MM.1S (cell line): ENCODE data around the gene TTC16.

Experiments used
- DNase-seq: peaks from one replicate; pipeline ENCODE4 v3.0.0-alpha.2; 2015
- H2AFZ ChIP-seq: fragments of 300-600 bp; sonication (generic); 2 replicates; pipeline ENCODE4 v1.6.0; 2016; ENCODE audit warnings: antibody characterized with exemption, low read length
- H3F3A ChIP-seq: fragments of 300-600 bp; sonication (generic); 2 replicates; pipeline ENCODE4 v1.6.1; 2016; ENCODE audit warnings: mild to moderate bottlenecking, antibody characterized with exemption, low read length, moderate library complexity, mixed read lengths; ENCODE audit not compliant: insufficient read depth
- H3K27ac ChIP-seq: fragments of 300-600 bp; sonication (generic); 2 replicates; pipeline ENCODE4 v1.5.1; 2016; ENCODE audit warnings: mild to moderate bottlenecking, low read length
- H3K27me3 ChIP-seq: fragments of 300-600 bp; sonication (generic); replicated peaks from 2 replicates; pipeline ENCODE4 v1.6.0; 2016; ENCODE audit warnings: low read length; ENCODE audit not compliant: insufficient read depth
- H3K36me3 ChIP-seq: fragments of 300-600 bp; sonication (generic); replicated peaks from 2 replicates; pipeline ENCODE4 v1.6.1; 2016; ENCODE audit warnings: mild to moderate bottlenecking, low read length, mixed read lengths; ENCODE audit not compliant: insufficient read depth
- H3K4me1 ChIP-seq: fragments of 300-600 bp; sonication (generic); 2 replicates; pipeline ENCODE4 v1.6.1; 2016; ENCODE audit warnings: low read length, mixed read lengths
- H3K4me2 ChIP-seq: fragments of 300-600 bp; sonication (generic); 2 replicates; pipeline ENCODE4 v1.6.0; 2016; ENCODE audit warnings: low read depth, low read length
- H3K4me3 ChIP-seq: fragments of 300-600 bp; sonication (generic); 2 replicates; pipeline ENCODE4 v1.5.1; 2016; ENCODE audit warnings: low read length, mixed read lengths
- H3K79me2 ChIP-seq: fragments of 300-600 bp; sonication (generic); 2 replicates; pipeline ENCODE4 v1.6.1; 2016; ENCODE audit warnings: mixed run types, low read length, mixed read lengths
- H3K9ac ChIP-seq: fragments of 300-600 bp; sonication (generic); 2 replicates; pipeline ENCODE4 v1.6.1; 2016; ENCODE audit warnings: low read length, mixed read lengths
- H3K9me2 ChIP-seq: fragments of 300-600 bp; sonication (generic); replicated peaks from 2 replicates; pipeline ENCODE4 v1.6.1; 2016; ENCODE audit warnings: mild to moderate bottlenecking, low read length, mixed read lengths; ENCODE audit not compliant: insufficient read depth
- H3K9me3 ChIP-seq: fragments of 300-600 bp; sonication (generic); replicated peaks from 2 replicates; pipeline ENCODE4 v1.6.1; 2016; ENCODE audit warnings: mild to moderate bottlenecking, low read length, mixed read lengths; ENCODE audit not compliant: insufficient read depth
- H4K20me1 ChIP-seq: fragments of 300-600 bp; sonication (generic); 2 replicates; pipeline ENCODE4 v1.6.1; 2016; ENCODE audit warnings: mild to moderate bottlenecking, low read length, moderate library complexity, mixed read lengths; ENCODE audit not compliant: insufficient read depth
- EZH2 ChIP-seq: fragments of 300-600 bp; sonication (generic); optimal IDR thresholded peaks from 2 replicates; pipeline ENCODE3; 2017; ENCODE audit warnings: low read depth, mild to moderate bottlenecking, antibody characterized with exemption, low read length, mixed read lengths
- EZH2phosphoT487 ChIP-seq: fragments of 300-600 bp; sonication (generic); IDR thresholded peaks from 2 replicates; pipeline ENCODE4 v1.6.1; 2018; ENCODE audit warnings: antibody characterized with exemption, low read length
- TF ChIP-seq, protein P1 (sequence below): fragments of 300-600 bp; sonication (generic); IDR thresholded peaks from 2 replicates; pipeline ENCODE4 v1.5.1; 2016; ENCODE audit warnings: antibody characterized with exemption, low read length, mixed read lengths

TTC16 gene

DNA sequence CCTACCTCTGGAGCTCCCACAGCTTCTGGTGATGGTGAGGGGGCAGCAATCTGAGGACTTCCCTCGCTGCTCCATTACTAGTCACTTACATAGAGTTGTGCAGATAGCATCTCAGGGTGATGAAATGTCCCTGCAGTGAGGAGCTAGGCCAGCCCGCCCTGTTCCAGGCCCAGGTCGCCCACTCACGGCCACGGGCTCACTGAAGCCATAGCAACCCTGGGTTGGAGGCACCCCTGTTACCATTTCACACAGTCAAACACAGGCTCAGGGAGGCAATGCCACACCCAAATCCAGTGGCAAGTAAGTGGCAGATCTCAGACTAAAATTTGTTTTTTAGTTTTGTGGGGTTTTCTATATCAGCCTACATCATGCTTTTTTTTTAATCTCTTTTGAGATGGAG is 43.0 kb downstream of the TTC16 start:
- DNase-seq: no peak
- Histone ChIP-seq H3K4me3 (no peak overlapping the region), H3K36me3 (no peaks in the 10 kb centered on the region), H3K27ac (no peak overlapping the region), H2AFZ (no peak overlapping the region), H3K4me1 (no peaks in the 10 kb centered on the region), H3K79me2 (no peaks in the 10 kb centered on the region), H3K9ac (no peak overlapping the region), H3K4me2 (no peak overlapping the region), H3K9me3 (no peaks in the 10 kb centered on the region), H4K20me1 (no peaks in the 10 kb centered on the region), H3K27me3 (no peaks in the 10 kb centered on the region), H3K9me2 (no peaks in the 10 kb centered on the region), H3F3A (no peaks in the 10 kb centered on the region)
- TF ChIP-seq, protein P1, sequence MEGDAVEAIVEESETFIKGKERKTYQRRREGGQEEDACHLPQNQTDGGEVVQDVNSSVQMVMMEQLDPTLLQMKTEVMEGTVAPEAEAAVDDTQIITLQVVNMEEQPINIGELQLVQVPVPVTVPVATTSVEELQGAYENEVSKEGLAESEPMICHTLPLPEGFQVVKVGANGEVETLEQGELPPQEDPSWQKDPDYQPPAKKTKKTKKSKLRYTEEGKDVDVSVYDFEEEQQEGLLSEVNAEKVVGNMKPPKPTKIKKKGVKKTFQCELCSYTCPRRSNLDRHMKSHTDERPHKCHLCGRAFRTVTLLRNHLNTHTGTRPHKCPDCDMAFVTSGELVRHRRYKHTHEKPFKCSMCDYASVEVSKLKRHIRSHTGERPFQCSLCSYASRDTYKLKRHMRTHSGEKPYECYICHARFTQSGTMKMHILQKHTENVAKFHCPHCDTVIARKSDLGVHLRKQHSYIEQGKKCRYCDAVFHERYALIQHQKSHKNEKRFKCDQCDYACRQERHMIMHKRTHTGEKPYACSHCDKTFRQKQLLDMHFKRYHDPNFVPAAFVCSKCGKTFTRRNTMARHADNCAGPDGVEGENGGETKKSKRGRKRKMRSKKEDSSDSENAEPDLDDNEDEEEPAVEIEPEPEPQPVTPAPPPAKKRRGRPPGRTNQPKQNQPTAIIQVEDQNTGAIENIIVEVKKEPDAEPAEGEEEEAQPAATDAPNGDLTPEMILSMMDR: no peak
- TF ChIP-seq EZH2 (no peak), EZH2phosphoT487 (no peak)

DNA sequence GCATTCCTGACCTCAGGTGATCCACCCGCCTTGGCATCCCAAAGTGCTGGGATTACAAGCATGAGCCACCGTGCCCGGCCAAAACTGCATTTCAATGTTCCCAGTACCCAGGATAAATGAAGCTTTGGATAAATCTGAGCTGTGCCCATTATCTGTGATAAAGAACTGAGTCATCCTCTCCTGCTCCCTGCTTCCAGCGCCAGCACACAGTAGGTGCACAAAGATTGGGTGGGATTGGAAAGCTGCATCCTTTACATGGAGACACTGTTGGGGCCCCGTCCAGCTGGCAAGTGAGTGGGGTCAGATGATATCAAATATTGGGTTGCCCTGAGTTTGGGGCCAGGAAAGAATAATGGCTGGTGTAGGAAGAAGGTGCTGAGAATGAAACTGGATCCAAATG is 45.2 kb downstream of the TTC16 start:
- no peak overlapping the region for H3K4me2 ChIP-seq
- no peaks in the 10 kb centered on the region for H3K9me2 ChIP-seq
- no peak for DNase-seq
- no peak overlapping the region for H3K27ac ChIP-seq
- no peak overlapping the region for H3K4me3 ChIP-seq
- TF ChIP-seq EZH2phosphoT487: no peak
- no peak overlapping the region for H3K9ac ChIP-seq
- H3K4me1 ChIP-seq: no peaks in the 10 kb centered on the region
- H3F3A ChIP-seq: no peaks in the 10 kb centered on the region
- H3K9me3 ChIP-seq: no peaks in the 10 kb centered on the region
- no peak overlapping the region for H2AFZ ChIP-seq
- no peaks in the 10 kb centered on the region for H3K79me2 ChIP-seq
- no peaks in the 10 kb centered on the region for H3K36me3 ChIP-seq
- H4K20me1 ChIP-seq: no peaks in the 10 kb centered on the region
- no peaks in the 10 kb centered on the region for H3K27me3 ChIP-seq

DNA sequence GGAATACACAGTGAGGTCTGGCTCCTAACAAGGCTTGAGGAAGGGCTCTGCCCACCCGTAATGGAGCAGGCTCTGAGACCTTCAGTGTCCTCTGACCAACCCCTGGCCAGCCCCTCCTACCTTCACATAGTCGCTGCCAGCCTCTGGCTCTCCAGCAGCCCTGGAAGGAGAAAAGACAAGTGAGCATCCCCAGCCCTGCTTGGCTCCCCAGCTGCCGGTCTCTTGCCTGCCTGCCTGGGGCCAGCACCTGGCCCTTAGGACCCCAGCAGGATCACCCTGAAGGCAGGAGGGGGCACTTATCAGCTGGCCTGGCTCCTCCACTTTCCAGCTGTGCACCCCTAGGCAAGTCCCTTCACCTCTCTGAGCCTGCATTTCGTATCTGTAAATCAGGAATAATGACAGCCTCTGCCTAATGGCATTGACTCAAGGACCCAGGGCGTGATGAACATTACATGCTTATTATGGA is 45.6 kb downstream of the TTC16 start:
- no peak overlapping the region for H3K4me3 ChIP-seq
- no peak for DNase-seq
- no peaks in the 10 kb centered on the region for H4K20me1 ChIP-seq
- H3K4me2 ChIP-seq: no peak overlapping the region
- H2AFZ ChIP-seq: no peak overlapping the region
- no peak overlapping the region for H3K27ac ChIP-seq
- H3F3A ChIP-seq: no peaks in the 10 kb centered on the region
- no peaks in the 10 kb centered on the region for H3K9me3 ChIP-seq
- H3K4me1 ChIP-seq: no peaks in the 10 kb centered on the region
- H3K9ac ChIP-seq: no peak overlapping the region
- H3K36me3 ChIP-seq: no peaks in the 10 kb centered on the region
- no peaks in the 10 kb centered on the region for H3K9me2 ChIP-seq
- H3K27me3 ChIP-seq: no peaks in the 10 kb centered on the region
- H3K79me2 ChIP-seq: no peaks in the 10 kb centered on the region
- TF ChIP-seq EZH2 (no peak), EZH2phosphoT487 (no peak)
- TF ChIP-seq, protein P1: no peak

DNA sequence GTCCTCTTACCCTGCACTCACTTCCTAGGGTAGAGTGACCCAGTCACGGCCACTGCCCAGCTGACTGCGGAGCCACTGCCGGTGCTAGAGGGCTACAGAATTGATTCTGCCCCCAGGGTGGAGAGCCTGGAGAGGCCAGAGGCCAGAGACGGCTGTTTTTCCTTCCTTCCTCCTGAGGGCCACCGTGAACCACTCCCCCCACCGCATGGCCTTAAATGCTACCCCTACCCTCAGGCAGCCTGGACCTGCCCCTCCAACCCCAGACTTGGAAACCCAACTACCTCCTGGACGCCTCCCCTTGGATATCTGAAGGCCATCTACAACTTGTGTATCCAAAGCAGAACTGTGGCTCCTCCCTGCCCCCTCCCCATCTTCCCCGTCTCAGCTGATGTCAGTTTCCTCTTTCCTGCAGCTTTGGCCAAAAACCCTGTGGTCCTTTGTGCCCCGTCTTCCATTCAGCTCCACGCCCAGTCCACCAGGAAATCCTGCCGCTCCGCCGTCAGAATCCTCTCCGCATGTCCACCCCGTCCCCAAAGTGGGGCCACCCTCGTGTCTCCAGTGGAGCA is 46.3 kb downstream of the TTC16 start:
- no peak overlapping the region for H3K9ac ChIP-seq
- no peaks in the 10 kb centered on the region for H4K20me1 ChIP-seq
- DNase-seq: no peak
- no peak overlapping the region for H3K4me3 ChIP-seq
- H2AFZ ChIP-seq: no peak overlapping the region
- no peaks in the 10 kb centered on the region for H3K9me3 ChIP-seq
- no peaks in the 10 kb centered on the region for H3K36me3 ChIP-seq
- H3K27ac ChIP-seq: no peak overlapping the region
- H3K9me2 ChIP-seq: no peaks in the 10 kb centered on the region
- H3K4me2 ChIP-seq: no peak overlapping the region
- TF ChIP-seq, protein P1: no peak
- TF ChIP-seq EZH2phosphoT487: no peak
- TF ChIP-seq EZH2: no peak
- no peaks in the 10 kb centered on the region for H3F3A ChIP-seq
- no peaks in the 10 kb centered on the region for H3K27me3 ChIP-seq
- H3K4me1 ChIP-seq: no peaks in the 10 kb centered on the region
- peaks cover 4% of the 10 kb centered on the region for H3K79me2 ChIP-seq
